ENCODE data around the gene XIRP2.
"Not testable (repeated sequence)": the region's sequence is repeated elsewhere in the genome, so short reads cannot be mapped to it uniquely, and the experiment has no call there.

XIRP2 gene

GRCh38 chr2:167034976-167035375 lies 146.7 kb downstream of the XIRP2 start:
- not testable (repeated sequence) for H3K79me2 ChIP-seq (ENCODE audit: control insufficient read depth, insufficient read depth, low read length, unreplicated experiment); H3K4me1 ChIP-seq (ENCODE audit: control insufficient read depth, insufficient read depth, low read length, unreplicated experiment); H2AFZ ChIP-seq (ENCODE audit: low read length, unreplicated experiment); H3K27me3 ChIP-seq (ENCODE audit: insufficient read depth, low read length); H3K36me3 ChIP-seq (ENCODE audit: insufficient read depth, low read length); H3K27ac ChIP-seq (ENCODE audit: low read depth, low read length); H3K4me3 ChIP-seq (ENCODE audit: low read depth, low read length)

DNA sequence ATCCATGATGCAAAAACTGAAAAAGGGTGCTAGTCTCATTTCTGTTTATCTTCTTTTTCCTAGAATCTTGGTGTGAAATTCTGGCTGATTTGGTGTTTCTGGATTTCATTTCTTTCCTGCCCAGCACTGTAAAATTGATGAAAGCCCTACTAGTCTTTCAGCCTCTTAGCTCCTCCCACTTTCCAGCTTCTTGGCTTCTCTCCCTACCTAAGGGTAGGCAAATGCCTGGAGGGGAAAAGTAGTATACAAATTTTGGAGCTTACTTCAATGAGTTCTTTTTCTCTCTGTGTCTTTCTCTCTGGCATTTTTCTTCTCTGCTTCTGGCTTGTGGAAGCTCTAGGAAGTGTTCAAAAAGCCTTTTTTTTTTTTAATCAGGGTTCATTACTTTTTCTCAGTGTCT lies 160.5 kb downstream of the XIRP2 start:
- Histone ChIP-seq H3K4me3 (ENCODE audit: low read depth, low read length) (no peak overlapping the region), H3K79me2 (ENCODE audit: control insufficient read depth, insufficient read depth, low read length, unreplicated experiment) (no peaks in the 10 kb centered on the region), H3K36me3 (ENCODE audit: insufficient read depth, low read length) (no peaks in the 10 kb centered on the region), H3K27me3 (ENCODE audit: insufficient read depth, low read length) (no peaks in the 10 kb centered on the region), H2AFZ (ENCODE audit: low read length, unreplicated experiment) (no peak overlapping the region), H3K27ac (ENCODE audit: low read depth, low read length) (no peak overlapping the region), H3K4me1 (ENCODE audit: control insufficient read depth, insufficient read depth, low read length, unreplicated experiment) (no peaks in the 10 kb centered on the region)

GRCh38 chr2:167049659-167050058 lies 161.4 kb downstream of the XIRP2 start:
- H2AFZ ChIP-seq (ENCODE audit: low read length, unreplicated experiment) = peak overlapping the region; percentile 44
- peak overlapping the region; percentile 62 for H3K4me3 ChIP-seq (ENCODE audit: low read depth, low read length)

DNA sequence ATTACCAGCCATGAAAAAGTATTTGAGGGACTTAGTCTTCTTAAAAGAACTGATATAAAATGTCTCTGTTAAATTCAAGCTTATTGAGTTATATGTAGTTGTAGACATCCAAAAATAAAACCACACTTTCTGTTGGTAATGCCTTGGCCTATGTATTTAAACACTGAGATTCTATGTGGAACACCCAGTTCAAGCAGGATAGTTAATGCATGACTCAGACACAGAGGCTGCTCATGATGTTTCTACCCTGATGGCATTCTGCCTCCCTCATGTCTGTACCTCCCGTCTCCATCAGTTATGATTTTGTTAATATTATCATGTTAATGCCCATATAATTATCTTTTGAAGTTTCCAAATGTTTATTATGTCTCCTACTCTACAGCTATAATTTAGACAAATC lies 164.5 kb downstream of the XIRP2 start:
- Histone ChIP-seq H2AFZ (ENCODE audit: low read length, unreplicated experiment) (no peak overlapping the region), H3K79me2 (ENCODE audit: control insufficient read depth, insufficient read depth, low read length, unreplicated experiment) (no peaks in the 10 kb centered on the region), H3K27me3 (ENCODE audit: insufficient read depth, low read length) (no peaks in the 10 kb centered on the region), H3K36me3 (ENCODE audit: insufficient read depth, low read length) (no peaks in the 10 kb centered on the region), H3K27ac (ENCODE audit: low read depth, low read length) (no peak overlapping the region), H3K4me3 (ENCODE audit: low read depth, low read length) (no peak overlapping the region), H3K4me1 (ENCODE audit: control insufficient read depth, insufficient read depth, low read length, unreplicated experiment) (no peaks in the 10 kb centered on the region)

More at GRCh38 chr2:167049659-167050058, 161.4 kb downstream of the XIRP2 start:
- Histone ChIP-seq H3K27ac (ENCODE audit: low read depth, low read length) (no peak overlapping the region), H3K36me3 (ENCODE audit: insufficient read depth, low read length) (no peaks in the 10 kb centered on the region), H3K4me1 (ENCODE audit: control insufficient read depth, insufficient read depth, low read length, unreplicated experiment) (no peaks in the 10 kb centered on the region), H3K79me2 (ENCODE audit: control insufficient read depth, insufficient read depth, low read length, unreplicated experiment) (no peaks in the 10 kb centered on the region), H3K27me3 (ENCODE audit: insufficient read depth, low read length) (no peaks in the 10 kb centered on the region)

- no peak overlapping the region for H3K4me3 ChIP-seq (ENCODE audit: low read depth, low read length)
- H3K27me3 ChIP-seq (ENCODE audit: insufficient read depth, low read length) = no peaks in the 10 kb centered on the region
- H2AFZ ChIP-seq (ENCODE audit: low read length, unreplicated experiment) = no peak overlapping the region
- H3K4me1 ChIP-seq (ENCODE audit: control insufficient read depth, insufficient read depth, low read length, unreplicated experiment) = no peaks in the 10 kb centered on the region
- no peaks in the 10 kb centered on the region for H3K36me3 ChIP-seq (ENCODE audit: insufficient read depth, low read length)
- H3K27ac ChIP-seq (ENCODE audit: low read depth, low read length) = no peak overlapping the region
- H3K79me2 ChIP-seq (ENCODE audit: control insufficient read depth, insufficient read depth, low read length, unreplicated experiment) = no peaks in the 10 kb centered on the region
These were observed 166.6 kb downstream of the XIRP2 start for GRCh38 chr2:167054881-167055280.

GRCh38 chr2:167057446-167057845 lies 169.2 kb downstream of the XIRP2 start:
- Histone ChIP-seq H3K4me3 (ENCODE audit: low read depth, low read length) (no peak overlapping the region), H3K36me3 (ENCODE audit: insufficient read depth, low read length) (no peaks in the 10 kb centered on the region), H3K4me1 (ENCODE audit: control insufficient read depth, insufficient read depth, low read length, unreplicated experiment) (no peaks in the 10 kb centered on the region), H2AFZ (ENCODE audit: low read length, unreplicated experiment) (no peak overlapping the region), H3K79me2 (ENCODE audit: control insufficient read depth, insufficient read depth, low read length, unreplicated experiment) (no peaks in the 10 kb centered on the region), H3K27me3 (ENCODE audit: insufficient read depth, low read length) (no peaks in the 10 kb centered on the region), H3K27ac (ENCODE audit: low read depth, low read length) (no peak overlapping the region)

DNA sequence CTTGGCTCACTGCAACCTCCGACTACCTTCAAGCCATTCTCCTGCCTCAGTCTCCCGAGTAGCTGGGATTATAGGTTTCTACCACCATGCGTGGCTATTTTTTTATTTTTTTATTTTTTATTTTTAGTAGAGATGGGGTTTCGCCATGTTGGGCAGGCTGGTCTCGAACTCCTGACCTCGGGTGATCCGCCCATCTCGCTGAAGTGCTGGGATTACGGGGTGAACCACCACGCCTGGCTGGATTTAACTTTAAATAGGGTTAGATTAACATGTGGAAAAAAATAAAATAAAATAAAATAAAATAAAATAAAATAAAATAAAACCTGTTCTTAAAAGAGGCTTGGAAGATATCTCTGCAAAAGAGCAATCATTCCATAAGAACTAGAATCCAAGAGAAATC lies 170.9 kb downstream of the XIRP2 start:
- no peak overlapping the region for H2AFZ ChIP-seq (ENCODE audit: low read length, unreplicated experiment)
- no peaks in the 10 kb centered on the region for H3K27me3 ChIP-seq (ENCODE audit: insufficient read depth, low read length)
- H3K79me2 ChIP-seq (ENCODE audit: control insufficient read depth, insufficient read depth, low read length, unreplicated experiment) = no peaks in the 10 kb centered on the region
- no peaks in the 10 kb centered on the region for H3K4me1 ChIP-seq (ENCODE audit: control insufficient read depth, insufficient read depth, low read length, unreplicated experiment)
- H3K4me3 ChIP-seq (ENCODE audit: low read depth, low read length) = no peak overlapping the region
- H3K27ac ChIP-seq (ENCODE audit: low read depth, low read length) = no peak overlapping the region
- no peaks in the 10 kb centered on the region for H3K36me3 ChIP-seq (ENCODE audit: insufficient read depth, low read length)

DNA sequence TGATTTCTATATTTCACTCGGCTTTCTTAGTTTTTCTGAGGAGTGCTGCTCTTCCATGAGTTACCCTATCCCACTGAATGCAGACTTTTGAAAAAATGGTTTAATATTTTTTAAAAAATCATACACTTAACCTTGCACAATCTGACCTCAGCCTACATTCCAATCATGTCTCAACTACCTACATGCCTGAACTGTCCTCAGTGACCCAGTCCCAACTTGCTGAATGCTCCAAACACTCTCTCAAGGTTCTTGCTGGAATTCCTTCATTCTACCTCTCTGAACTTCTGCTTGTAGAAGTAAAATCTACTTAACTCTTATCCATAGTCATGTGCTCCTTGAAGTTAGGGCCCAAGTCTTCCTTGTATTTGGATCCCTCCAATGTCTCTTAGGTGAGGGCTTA lies 181.6 kb downstream of the XIRP2 start:
- no peak overlapping the region for H3K4me3 ChIP-seq (ENCODE audit: low read depth, low read length)
- no peak overlapping the region for H2AFZ ChIP-seq (ENCODE audit: low read length, unreplicated experiment)
- H3K27ac ChIP-seq (ENCODE audit: low read depth, low read length) = no peak overlapping the region
- no peaks in the 10 kb centered on the region for H3K79me2 ChIP-seq (ENCODE audit: control insufficient read depth, insufficient read depth, low read length, unreplicated experiment)
- H3K27me3 ChIP-seq (ENCODE audit: insufficient read depth, low read length) = 0 out of 2 replicates have a peak, but pooled peaks cover 8% of the 10 kb centered on the region
- no peaks in the 10 kb centered on the region for H3K4me1 ChIP-seq (ENCODE audit: control insufficient read depth, insufficient read depth, low read length, unreplicated experiment)
- no peaks in the 10 kb centered on the region for H3K36me3 ChIP-seq (ENCODE audit: insufficient read depth, low read length)

- H3K4me1 ChIP-seq (ENCODE audit: control insufficient read depth, insufficient read depth, low read length, unreplicated experiment); H3K4me3 ChIP-seq (ENCODE audit: low read depth, low read length); H3K36me3 ChIP-seq (ENCODE audit: insufficient read depth, low read length); H3K79me2 ChIP-seq (ENCODE audit: control insufficient read depth, insufficient read depth, low read length, unreplicated experiment); H3K27me3 ChIP-seq (ENCODE audit: insufficient read depth, low read length); H3K27ac ChIP-seq (ENCODE audit: low read depth, low read length); H2AFZ ChIP-seq (ENCODE audit: low read length, unreplicated experiment): not testable (repeated sequence)
These were observed 187.4 kb downstream of the XIRP2 start for GRCh38 chr2:167075708-167076107.

- not testable (repeated sequence) for H3K4me3 ChIP-seq (ENCODE audit: low read depth, low read length); H3K79me2 ChIP-seq (ENCODE audit: control insufficient read depth, insufficient read depth, low read length, unreplicated experiment); H3K27ac ChIP-seq (ENCODE audit: low read depth, low read length); H3K4me1 ChIP-seq (ENCODE audit: control insufficient read depth, insufficient read depth, low read length, unreplicated experiment); H3K36me3 ChIP-seq (ENCODE audit: insufficient read depth, low read length); H2AFZ ChIP-seq (ENCODE audit: low read length, unreplicated experiment)
- H3K27me3 ChIP-seq (ENCODE audit: insufficient read depth, low read length) = peaks cover 11% of the 10 kb centered on the region; the same call in 1 of the 2 replicates
These were observed 210.7 kb downstream of the XIRP2 start for GRCh38 chr2:167098931-167099330.

DNA sequence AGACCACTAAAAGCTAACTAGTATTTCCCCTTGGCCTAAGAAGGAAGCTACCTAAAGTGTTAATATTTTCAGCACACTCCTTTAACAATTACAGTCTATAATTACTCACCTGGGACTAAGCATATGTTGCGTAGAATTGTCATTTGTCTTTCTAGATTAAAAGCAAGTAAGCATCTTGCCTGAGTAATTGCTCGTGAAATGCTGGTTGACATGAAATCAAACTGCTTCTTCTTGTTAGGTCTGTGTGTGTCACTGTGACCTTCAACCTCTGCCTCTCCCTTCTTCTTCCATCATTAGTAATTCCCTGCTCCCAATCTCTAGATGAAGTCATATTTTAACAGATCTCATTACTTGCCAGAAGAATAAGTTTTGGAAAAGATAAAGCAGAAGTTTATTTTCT lies 212.2 kb downstream of the XIRP2 start:
- no peak overlapping the region for H3K4me3 ChIP-seq (ENCODE audit: low read depth, low read length)
- H3K79me2 ChIP-seq (ENCODE audit: control insufficient read depth, insufficient read depth, low read length, unreplicated experiment) = no peaks in the 10 kb centered on the region
- H3K36me3 ChIP-seq (ENCODE audit: insufficient read depth, low read length) = no peaks in the 10 kb centered on the region
- no peaks in the 10 kb centered on the region for H3K4me1 ChIP-seq (ENCODE audit: control insufficient read depth, insufficient read depth, low read length, unreplicated experiment)
- no peak overlapping the region for H2AFZ ChIP-seq (ENCODE audit: low read length, unreplicated experiment)
- H3K27me3 ChIP-seq (ENCODE audit: insufficient read depth, low read length) = peaks cover 11% of the 10 kb centered on the region; the same call in 1 of the 2 replicates
- no peak overlapping the region for H3K27ac ChIP-seq (ENCODE audit: low read depth, low read length)

Data from ACC112 (cell line).